MM.1S (cell line): Measurements from ENCODE around the gene GFI1B.

Experiments
- DNase-seq: peaks from one replicate; pipeline ENCODE4 v3.0.0-alpha.2; 2015
- H2AFZ ChIP-seq: fragments of 300-600 bp; sonication (generic); 2 replicates; pipeline ENCODE4 v1.6.0; 2016; ENCODE audit warnings: antibody characterized with exemption, low read length
- H3F3A ChIP-seq: fragments of 300-600 bp; sonication (generic); 2 replicates; pipeline ENCODE4 v1.6.1; 2016; ENCODE audit warnings: mild to moderate bottlenecking, antibody characterized with exemption, low read length, moderate library complexity, mixed read lengths; ENCODE audit not compliant: insufficient read depth
- H3K27ac ChIP-seq: fragments of 300-600 bp; sonication (generic); 2 replicates; pipeline ENCODE4 v1.5.1; 2016; ENCODE audit warnings: mild to moderate bottlenecking, low read length
- H3K27me3 ChIP-seq: fragments of 300-600 bp; sonication (generic); replicated peaks from 2 replicates; pipeline ENCODE4 v1.6.0; 2016; ENCODE audit warnings: low read length; ENCODE audit not compliant: insufficient read depth
- H3K36me3 ChIP-seq: fragments of 300-600 bp; sonication (generic); replicated peaks from 2 replicates; pipeline ENCODE4 v1.6.1; 2016; ENCODE audit warnings: mild to moderate bottlenecking, low read length, mixed read lengths; ENCODE audit not compliant: insufficient read depth
- H3K4me1 ChIP-seq: fragments of 300-600 bp; sonication (generic); 2 replicates; pipeline ENCODE4 v1.6.1; 2016; ENCODE audit warnings: low read length, mixed read lengths
- H3K4me2 ChIP-seq: fragments of 300-600 bp; sonication (generic); 2 replicates; pipeline ENCODE4 v1.6.0; 2016; ENCODE audit warnings: low read depth, low read length
- H3K4me3 ChIP-seq: fragments of 300-600 bp; sonication (generic); 2 replicates; pipeline ENCODE4 v1.5.1; 2016; ENCODE audit warnings: low read length, mixed read lengths
- H3K79me2 ChIP-seq: fragments of 300-600 bp; sonication (generic); 2 replicates; pipeline ENCODE4 v1.6.1; 2016; ENCODE audit warnings: mixed run types, low read length, mixed read lengths
- H3K9ac ChIP-seq: fragments of 300-600 bp; sonication (generic); 2 replicates; pipeline ENCODE4 v1.6.1; 2016; ENCODE audit warnings: low read length, mixed read lengths
- H3K9me2 ChIP-seq: fragments of 300-600 bp; sonication (generic); replicated peaks from 2 replicates; pipeline ENCODE4 v1.6.1; 2016; ENCODE audit warnings: mild to moderate bottlenecking, low read length, mixed read lengths; ENCODE audit not compliant: insufficient read depth
- H3K9me3 ChIP-seq: fragments of 300-600 bp; sonication (generic); replicated peaks from 2 replicates; pipeline ENCODE4 v1.6.1; 2016; ENCODE audit warnings: mild to moderate bottlenecking, low read length, mixed read lengths; ENCODE audit not compliant: insufficient read depth
- H4K20me1 ChIP-seq: fragments of 300-600 bp; sonication (generic); 2 replicates; pipeline ENCODE4 v1.6.1; 2016; ENCODE audit warnings: mild to moderate bottlenecking, low read length, moderate library complexity, mixed read lengths; ENCODE audit not compliant: insufficient read depth
- EZH2 ChIP-seq: fragments of 300-600 bp; sonication (generic); optimal IDR thresholded peaks from 2 replicates; pipeline ENCODE3; 2017; ENCODE audit warnings: low read depth, mild to moderate bottlenecking, antibody characterized with exemption, low read length, mixed read lengths
- EZH2phosphoT487 ChIP-seq: fragments of 300-600 bp; sonication (generic); IDR thresholded peaks from 2 replicates; pipeline ENCODE4 v1.6.1; 2018; ENCODE audit warnings: antibody characterized with exemption, low read length
- TF ChIP-seq, protein P1 (sequence below): fragments of 300-600 bp; sonication (generic); IDR thresholded peaks from 2 replicates; pipeline ENCODE4 v1.5.1; 2016; ENCODE audit warnings: antibody characterized with exemption, low read length, mixed read lengths

GFI1B gene

GRCh38 chr9:133006731-133007352 is 28.3 kb downstream of the GFI1B start:
- Histone ChIP-seq H3K36me3 (no peaks in the 10 kb centered on the region), H3K4me3 (no peak overlapping the region), H3K79me2 (no peaks in the 10 kb centered on the region), H3K9ac (no peak overlapping the region), H3K4me2 (no peak overlapping the region), H3K9me2 (no peaks in the 10 kb centered on the region), H3K9me3 (no peaks in the 10 kb centered on the region), H2AFZ (no peak overlapping the region), H4K20me1 (no peaks in the 10 kb centered on the region), H3K27ac (no peak overlapping the region), H3F3A (no peaks in the 10 kb centered on the region), H3K4me1 (no peaks in the 10 kb centered on the region), H3K27me3 (peaks cover 96% of the 10 kb centered on the region)
- TF ChIP-seq EZH2phosphoT487 (no peak), EZH2 (no peak)
- TF ChIP-seq, protein P1, sequence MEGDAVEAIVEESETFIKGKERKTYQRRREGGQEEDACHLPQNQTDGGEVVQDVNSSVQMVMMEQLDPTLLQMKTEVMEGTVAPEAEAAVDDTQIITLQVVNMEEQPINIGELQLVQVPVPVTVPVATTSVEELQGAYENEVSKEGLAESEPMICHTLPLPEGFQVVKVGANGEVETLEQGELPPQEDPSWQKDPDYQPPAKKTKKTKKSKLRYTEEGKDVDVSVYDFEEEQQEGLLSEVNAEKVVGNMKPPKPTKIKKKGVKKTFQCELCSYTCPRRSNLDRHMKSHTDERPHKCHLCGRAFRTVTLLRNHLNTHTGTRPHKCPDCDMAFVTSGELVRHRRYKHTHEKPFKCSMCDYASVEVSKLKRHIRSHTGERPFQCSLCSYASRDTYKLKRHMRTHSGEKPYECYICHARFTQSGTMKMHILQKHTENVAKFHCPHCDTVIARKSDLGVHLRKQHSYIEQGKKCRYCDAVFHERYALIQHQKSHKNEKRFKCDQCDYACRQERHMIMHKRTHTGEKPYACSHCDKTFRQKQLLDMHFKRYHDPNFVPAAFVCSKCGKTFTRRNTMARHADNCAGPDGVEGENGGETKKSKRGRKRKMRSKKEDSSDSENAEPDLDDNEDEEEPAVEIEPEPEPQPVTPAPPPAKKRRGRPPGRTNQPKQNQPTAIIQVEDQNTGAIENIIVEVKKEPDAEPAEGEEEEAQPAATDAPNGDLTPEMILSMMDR, result no peak
- no peak for DNase-seq

- Histone ChIP-seq H3K9ac (no peak overlapping the region), H3K79me2 (no peaks in the 10 kb centered on the region), H3F3A (no peaks in the 10 kb centered on the region), H3K27me3 (peaks cover 95% of the 10 kb centered on the region), H3K4me2 (no peak overlapping the region), H3K4me3 (no peak overlapping the region), H3K9me3 (no peaks in the 10 kb centered on the region), H3K27ac (no peak overlapping the region), H4K20me1 (no peaks in the 10 kb centered on the region), H3K4me1 (no peaks in the 10 kb centered on the region), H2AFZ (no peak overlapping the region), H3K36me3 (no peaks in the 10 kb centered on the region), H3K9me2 (no peaks in the 10 kb centered on the region)
- TF ChIP-seq, protein P1, result no peak
- TF ChIP-seq EZH2phosphoT487 (no peak), EZH2 (no peak)
- no peak for DNase-seq
Observed at GRCh38 chr9:133008406-133008805, 29.9 kb downstream of the GFI1B start.

- Histone ChIP-seq H2AFZ (no peak overlapping the region), H3K4me1 (no peaks in the 10 kb centered on the region), H3K4me3 (no peak overlapping the region), H3K27me3 (peaks cover 95% of the 10 kb centered on the region), H3K4me2 (no peak overlapping the region), H3F3A (no peaks in the 10 kb centered on the region), H3K9me2 (no peaks in the 10 kb centered on the region), H3K27ac (no peak overlapping the region), H3K9me3 (no peaks in the 10 kb centered on the region), H3K36me3 (no peaks in the 10 kb centered on the region), H3K9ac (no peak overlapping the region), H4K20me1 (no peaks in the 10 kb centered on the region), H3K79me2 (no peaks in the 10 kb centered on the region)
- DNase-seq, result no peak
- TF ChIP-seq, protein P1, result no peak
- no peak for TF ChIP-seq EZH2phosphoT487
- no peak for TF ChIP-seq EZH2
Observed at GRCh38 chr9:133008824-133009223, 30.3 kb downstream of the GFI1B start.
